Measurements from ENCODE around the gene CCNDBP1. TPM values are rescaled to one million over a fixed set of nuclear protein-coding genes. Genes with fewer than 3 reads are reported as not detected.

Gene CCNDBP1
- total RNA-seq, 2 experiments from 2014 or later: 45.8 to 51.6 TPM

GRCh38 chr15:43210172-43210745 lies 25.1 kb downstream of the CCNDBP1 start:
- Mint-ChIP-seq H3K9me3 (ENCODE audit: low read depth) (no peaks in the 10 kb centered on the region), H3K27ac (no peak overlapping the region), H3K4me3 (no peak overlapping the region), H3K4me1 (no peaks in the 10 kb centered on the region), H3K36me3 (ENCODE audit: low read depth) (no peaks in the 10 kb centered on the region), H3K27me3 (peaks cover 2% of the 10 kb centered on the region)
- CTCF ChIA-PET: interaction anchor here (0.6 to 1.1 kb wide), 3 partner anchors 14 to 26 kb away, joined by 3 to 4 read pairs (median 3); no protein-coding TSS in a partner anchor
- ATAC-seq (no peak), DNase-seq (no peak)
- intact Hi-C loops (cut with DNase I, micrococcal nuclease): no loop called here
- POLR2A ChIA-PET: no interaction called here

GRCh38 chr15:43210807-43211206 lies 25.6 kb downstream of the CCNDBP1 start:
- POLR2A ChIA-PET: no interaction called here
- ATAC-seq (no peak), DNase-seq (no peak)
- Mint-ChIP-seq H3K4me1 (no peaks in the 10 kb centered on the region), H3K36me3 (ENCODE audit: low read depth) (no peaks in the 10 kb centered on the region), H3K4me3 (no peak overlapping the region), H3K9me3 (ENCODE audit: low read depth) (no peaks in the 10 kb centered on the region), H3K27me3 (peaks cover 2% of the 10 kb centered on the region), H3K27ac (no peak overlapping the region)
- CTCF ChIA-PET: interaction anchor here (0.8 to 1.1 kb wide), 4 partner anchors 14 to 79 kb away, joined by 3 to 4 read pairs (median 3); no protein-coding TSS in a partner anchor
- intact Hi-C loops (cut with DNase I, micrococcal nuclease): no loop called here

GRCh38 chr15:43211224-43211735 lies 26.1 kb downstream of the CCNDBP1 start:
- peaks cover 2% of the 10 kb centered on the region for H3K27me3 Mint-ChIP-seq
- no peaks in the 10 kb centered on the region for H3K36me3 Mint-ChIP-seq (ENCODE audit: low read depth)
- POLR2A ChIA-PET: no interaction called here
- H3K4me3 Mint-ChIP-seq: no peak overlapping the region
- H3K4me1 Mint-ChIP-seq: no peaks in the 10 kb centered on the region
- CTCF ChIA-PET: interaction anchor here (0.7 to 1.1 kb wide), 5 partner anchors 14 to 80 kb away, joined by 3 to 4 read pairs (median 3); no protein-coding TSS in a partner anchor
- DNase-seq: no peak
- no peaks in the 10 kb centered on the region for H3K9me3 Mint-ChIP-seq (ENCODE audit: low read depth)
- intact Hi-C loops (cut with DNase I, micrococcal nuclease): no loop called here
- no peak overlapping the region for H3K27ac Mint-ChIP-seq
- no peak for ATAC-seq

- CTCF ChIA-PET: interaction anchor here (1.2 to 2.4 kb wide), 2 partner anchors 13 to 73 kb away, joined by 3 to 7 read pairs; no protein-coding TSS in a partner anchor
Observed at GRCh38 chr15:43212299-43212698, 27.1 kb downstream of the CCNDBP1 start.

GRCh38 chr15:43212951-43213350 lies 27.7 kb downstream of the CCNDBP1 start:
- intact Hi-C loops (cut with DNase I, micrococcal nuclease): no loop called here
- Mint-ChIP-seq H3K4me1 (no peaks in the 10 kb centered on the region), H3K9me3 (ENCODE audit: low read depth) (no peaks in the 10 kb centered on the region), H3K27ac (no peak overlapping the region), H3K36me3 (ENCODE audit: low read depth) (no peaks in the 10 kb centered on the region), H3K27me3 (peaks cover 2% of the 10 kb centered on the region), H3K4me3 (no peak overlapping the region)
- no peak for DNase-seq
- ATAC-seq: no peak
- POLR2A ChIA-PET: no interaction called here
- CTCF ChIA-PET: interaction anchor here (1.2 to 2.4 kb wide), 3 partner anchors 8 to 73 kb away, joined by 3 to 7 read pairs (median 7); no protein-coding TSS in a partner anchor

More at GRCh38 chr15:43212299-43212698, 27.1 kb downstream of the CCNDBP1 start:
- intact Hi-C loops (cut with DNase I, micrococcal nuclease): no loop called here
- DNase-seq (no peak), ATAC-seq (no peak)
- H3K27me3 Mint-ChIP-seq: peaks cover 2% of the 10 kb centered on the region
- no peaks in the 10 kb centered on the region for H3K4me1 Mint-ChIP-seq
- H3K36me3 Mint-ChIP-seq (ENCODE audit: low read depth): no peaks in the 10 kb centered on the region
- no peak overlapping the region for H3K27ac Mint-ChIP-seq
- POLR2A ChIA-PET: interaction anchor here (0.6 kb wide), 1 partner anchor 39 kb away, joined by 5 read pairs; no protein-coding TSS in a partner anchor
- no peak overlapping the region for H3K4me3 Mint-ChIP-seq
- no peaks in the 10 kb centered on the region for H3K9me3 Mint-ChIP-seq (ENCODE audit: low read depth)

GRCh38 chr15:43213466-43213865 lies 28.3 kb downstream of the CCNDBP1 start:
- no peak overlapping the region for H3K4me3 Mint-ChIP-seq
- H3K9me3 Mint-ChIP-seq (ENCODE audit: low read depth): no peaks in the 10 kb centered on the region
- ChIA-PET CTCF (interaction anchor here (1.2 to 2.4 kb wide), 3 partner anchors 9 to 72 kb away, joined by 3 to 7 read pairs (median 7); no protein-coding TSS in a partner anchor), POLR2A (no interaction called here)
- DNase-seq (no peak), ATAC-seq (no peak)
- H3K4me1 Mint-ChIP-seq: no peaks in the 10 kb centered on the region
- intact Hi-C loops (cut with DNase I, micrococcal nuclease): no loop called here
- H3K36me3 Mint-ChIP-seq (ENCODE audit: low read depth): no peaks in the 10 kb centered on the region
- H3K27ac Mint-ChIP-seq: no peak overlapping the region
- H3K27me3 Mint-ChIP-seq: no peaks in the 10 kb centered on the region

GRCh38 chr15:43214169-43214568 lies 29.0 kb downstream of the CCNDBP1 start:
- H3K36me3 Mint-ChIP-seq (ENCODE audit: low read depth): no peaks in the 10 kb centered on the region
- no peak overlapping the region for H3K4me3 Mint-ChIP-seq
- no peaks in the 10 kb centered on the region for H3K27me3 Mint-ChIP-seq
- H3K4me1 Mint-ChIP-seq: no peaks in the 10 kb centered on the region
- no peak overlapping the region for H3K27ac Mint-ChIP-seq
- ChIA-PET POLR2A (no interaction called here), CTCF (interaction anchor here (0.6 to 2.4 kb wide), 5 partner anchors 9 to 411 kb away, joined by 3 to 7 read pairs (median 3); no protein-coding TSS in a partner anchor)
- ATAC-seq (no peak), DNase-seq (no peak)
- H3K9me3 Mint-ChIP-seq (ENCODE audit: low read depth): no peaks in the 10 kb centered on the region
- intact Hi-C loops (cut with DNase I, micrococcal nuclease): no loop called here

- Mint-ChIP-seq H3K36me3 (ENCODE audit: low read depth) (no peaks in the 10 kb centered on the region), H3K27ac (no peak overlapping the region), H3K4me3 (no peak overlapping the region), H3K27me3 (no peaks in the 10 kb centered on the region), H3K4me1 (no peaks in the 10 kb centered on the region), H3K9me3 (ENCODE audit: low read depth) (no peaks in the 10 kb centered on the region)
- CTCF ChIA-PET: interaction anchor here (0.6 to 2.7 kb wide), 4 partner anchors 10 to 410 kb away, joined by 3 to 14 read pairs (median 5); no protein-coding TSS in a partner anchor
- no peak for DNase-seq
- no peak for ATAC-seq
- intact Hi-C loops (cut with DNase I, micrococcal nuclease): no loop called here
- POLR2A ChIA-PET: no interaction called here
Observed at GRCh38 chr15:43214592-43215295, 29.5 kb downstream of the CCNDBP1 start.

GRCh38 chr15:43215961-43216360 lies 30.8 kb downstream of the CCNDBP1 start:
- Mint-ChIP-seq H3K36me3 (ENCODE audit: low read depth) (no peaks in the 10 kb centered on the region), H3K27me3 (peaks cover 3% of the 10 kb centered on the region), H3K27ac (no peak overlapping the region), H3K4me3 (no peak overlapping the region), H3K4me1 (no peaks in the 10 kb centered on the region), H3K9me3 (ENCODE audit: low read depth) (no peaks in the 10 kb centered on the region)
- POLR2A ChIA-PET: no interaction called here
- CTCF ChIA-PET: interaction anchor here (1.8 to 2.7 kb wide), 3 partner anchors 10 to 70 kb away, joined by 6 to 14 read pairs (median 13); no protein-coding TSS in a partner anchor
- DNase-seq: no peak
- intact Hi-C loops (cut with DNase I, micrococcal nuclease): no loop called here
- ATAC-seq: no peak

- no peaks in the 10 kb centered on the region for H3K4me1 Mint-ChIP-seq
- no peak overlapping the region for H3K27ac Mint-ChIP-seq
- H3K36me3 Mint-ChIP-seq (ENCODE audit: low read depth): no peaks in the 10 kb centered on the region
- CTCF ChIA-PET: interaction anchor here (0.6 to 1.7 kb wide), 2 partner anchors 15 to 66 kb away, joined by 4 to 6 read pairs; no protein-coding TSS in a partner anchor
- intact Hi-C loops (cut with DNase I, micrococcal nuclease): no loop called here
- H3K9me3 Mint-ChIP-seq (ENCODE audit: low read depth): no peaks in the 10 kb centered on the region
- peak; percentile 63 for ATAC-seq
- POLR2A ChIA-PET: no interaction called here
- H3K27me3 Mint-ChIP-seq: peaks cover 3% of the 10 kb centered on the region
- peak; percentile 53 for DNase-seq
- H3K4me3 Mint-ChIP-seq: no peak overlapping the region
Observed at GRCh38 chr15:43218908-43219706, 33.9 kb downstream of the CCNDBP1 start.
